ENCODE measurements around the gene TET2.

DNA sequence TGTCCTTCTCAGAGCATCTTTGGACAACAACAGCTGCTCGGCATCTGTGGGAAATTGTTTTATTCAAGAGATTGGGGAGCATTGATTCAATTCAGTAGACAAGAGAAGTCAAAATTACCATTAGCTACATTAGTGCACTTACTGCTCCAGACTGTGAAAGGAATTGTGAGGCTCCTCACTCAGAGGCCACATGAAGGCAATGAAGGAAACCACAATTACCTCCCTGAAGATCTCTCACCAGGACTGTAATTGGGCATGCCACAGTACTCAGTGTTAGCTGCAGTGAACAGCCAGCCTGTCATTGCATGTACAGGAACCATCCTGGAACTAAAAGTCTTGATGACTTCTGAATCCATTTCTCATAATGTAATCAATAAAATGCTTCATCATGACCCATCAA, 182.4 kb downstream of the TET2 start:
- TF ChIP-seq, protein P1, sequence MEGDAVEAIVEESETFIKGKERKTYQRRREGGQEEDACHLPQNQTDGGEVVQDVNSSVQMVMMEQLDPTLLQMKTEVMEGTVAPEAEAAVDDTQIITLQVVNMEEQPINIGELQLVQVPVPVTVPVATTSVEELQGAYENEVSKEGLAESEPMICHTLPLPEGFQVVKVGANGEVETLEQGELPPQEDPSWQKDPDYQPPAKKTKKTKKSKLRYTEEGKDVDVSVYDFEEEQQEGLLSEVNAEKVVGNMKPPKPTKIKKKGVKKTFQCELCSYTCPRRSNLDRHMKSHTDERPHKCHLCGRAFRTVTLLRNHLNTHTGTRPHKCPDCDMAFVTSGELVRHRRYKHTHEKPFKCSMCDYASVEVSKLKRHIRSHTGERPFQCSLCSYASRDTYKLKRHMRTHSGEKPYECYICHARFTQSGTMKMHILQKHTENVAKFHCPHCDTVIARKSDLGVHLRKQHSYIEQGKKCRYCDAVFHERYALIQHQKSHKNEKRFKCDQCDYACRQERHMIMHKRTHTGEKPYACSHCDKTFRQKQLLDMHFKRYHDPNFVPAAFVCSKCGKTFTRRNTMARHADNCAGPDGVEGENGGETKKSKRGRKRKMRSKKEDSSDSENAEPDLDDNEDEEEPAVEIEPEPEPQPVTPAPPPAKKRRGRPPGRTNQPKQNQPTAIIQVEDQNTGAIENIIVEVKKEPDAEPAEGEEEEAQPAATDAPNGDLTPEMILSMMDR (IDR thresholded peaks at IDR 0.05), result no peak
- TF ChIP-seq EP300 (IDR thresholded peaks at IDR 0.05) (no peak), POLR2A (IDR thresholded peaks at IDR 0.05) (no peak)
